ENCODE data around the gene DIAPH1.
A peak's percentile ranks its signal among the peaks of the same experiment; 100 is the strongest.
"Not testable (repeated sequence)": the region's sequence is repeated elsewhere in the genome, so short reads cannot be mapped to it uniquely, and the experiment has no call there.

Gene DIAPH1

GRCh38 chr5:141609921-141610320, 8.9 kb downstream of the DIAPH1 start:
- not testable (repeated sequence) for DNase-seq (ENCODE audit: low read depth in 3 of 3)

- DNase-seq (ENCODE audit: low read depth in 3 of 3): no peak
These were observed 9.8 kb downstream of the DIAPH1 start for GRCh38 chr5:141609044-141609443.

GRCh38 chr5:141608557-141608956, 10.2 kb downstream of the DIAPH1 start:
- DNase-seq (ENCODE audit: low read depth in 3 of 3): no peak

- DNase-seq (ENCODE audit: low read depth in 3 of 3): no peak
These were observed 10.8 kb downstream of the DIAPH1 start for GRCh38 chr5:141608046-141608445.

GRCh38 chr5:141605523-141606277, 13.1 kb downstream of the DIAPH1 start:
- peak in 2 of 3 donors; percentile 31 to 47 for DNase-seq (ENCODE audit: low read depth in 3 of 3)

- no peak for DNase-seq (ENCODE audit: low read depth in 3 of 3)
These were observed 14.7 kb downstream of the DIAPH1 start for GRCh38 chr5:141603923-141604717.

GRCh38 chr5:141602606-141603005, 16.2 kb downstream of the DIAPH1 start:
- no peak for DNase-seq (ENCODE audit: low read depth in 3 of 3)

GRCh38 chr5:141598391-141599345, 20.1 kb downstream of the DIAPH1 start:
- no peak for DNase-seq (ENCODE audit: low read depth in 3 of 3)

- DNase-seq (ENCODE audit: low read depth in 3 of 3): no peak
These were observed 21.0 kb downstream of the DIAPH1 start for GRCh38 chr5:141597814-141598213.

GRCh38 chr5:141597394-141597793, 21.4 kb downstream of the DIAPH1 start:
- no peak for DNase-seq (ENCODE audit: low read depth in 3 of 3)

- no peak for DNase-seq (ENCODE audit: low read depth in 3 of 3)
These were observed 21.9 kb downstream of the DIAPH1 start for GRCh38 chr5:141596867-141597266.

- DNase-seq (ENCODE audit: low read depth in 3 of 3): no peak
These were observed 28.7 kb downstream of the DIAPH1 start for GRCh38 chr5:141590127-141590526.

- no peak for DNase-seq (ENCODE audit: low read depth in 3 of 3)
These were observed 32.6 kb downstream of the DIAPH1 start for GRCh38 chr5:141586246-141586645.

GRCh38 chr5:141585594-141585993, 33.2 kb downstream of the DIAPH1 start:
- no peak for DNase-seq (ENCODE audit: low read depth in 3 of 3)

GRCh38 chr5:141574122-141574510, 44.7 kb downstream of the DIAPH1 start:
- no peak for DNase-seq (ENCODE audit: low read depth in 3 of 3)

GRCh38 chr5:141573489-141574121, 45.2 kb downstream of the DIAPH1 start:
- DNase-seq (ENCODE audit: low read depth in 3 of 3): no peak

- DNase-seq (ENCODE audit: low read depth in 3 of 3): no peak
These were observed 48.1 kb downstream of the DIAPH1 start for GRCh38 chr5:141570655-141571054.

- no peak for DNase-seq (ENCODE audit: low read depth in 3 of 3)
These were observed 51.2 kb downstream of the DIAPH1 start for GRCh38 chr5:141567513-141568117.

- DNase-seq (ENCODE audit: low read depth in 3 of 3): no peak
These were observed 52.8 kb downstream of the DIAPH1 start for GRCh38 chr5:141565826-141566570.

- peak; percentile 8 to 37 (median 27) for DNase-seq (ENCODE audit: low read depth in 3 of 3)
These were observed 54.5 kb downstream of the DIAPH1 start for GRCh38 chr5:141564216-141564692.
